GM12878 (cell line): ENCODE results near the gene GTSE1. TPM values are rescaled to one million over a fixed set of nuclear protein-coding genes. Genes with fewer than 3 reads are reported as not detected.
A peak's percentile ranks its signal among the peaks of the same experiment; 100 is the strongest.

Experiments used
- ATAC-seq: fragments of 200-7000 bp; cut with Tn5 transposase; 3 replicates; pipeline ENCODE4 v1.9.1; 2020; ENCODE audit warnings: mild to moderate bottlenecking, moderate library complexity
- Bru-seq: library from RNA; stranded (reverse); fragments of 400-500 nt; gene quantifications from one replicate; lab custom pipeline; 2021; lab: Mats Ljungman, UMichigan
- BruChase-seq, 2 experiments: library from RNA; stranded (reverse); fragments of 400-500 nt; gene quantifications; one replicate each; lab custom pipeline; 2021; lab: Mats Ljungman, UMichigan
- BruUV-seq: library from RNA; stranded (reverse); fragments of 400-500 nt; replicated peaks from 2 replicates; lab custom pipeline; 2021; lab: Mats Ljungman, UMichigan
- CTCF ChIA-PET: fragments of 300-600 bp; sonication (Branson Sonifier 250); formaldehyde crosslinking; extraction: SDS; loops from one replicate; lab custom pipeline; 2021; ENCODE audit warnings: inconsistent platforms; lab: Yijun Ruan, JAX
- POLR2A ChIA-PET: fragments of 350-600 bp; formaldehyde crosslinking; extraction: SDS; loops from one replicate; lab custom pipeline; 2021; ENCODE audit warnings: inconsistent platforms; lab: Charles Lee
- RAD21 ChIA-PET: fragments of 300-600 bp; sonication (Branson Sonifier 250); formaldehyde crosslinking; loops from one replicate; lab custom pipeline; 2023; ENCODE audit warnings: antibody characterized with exemption; ENCODE audit not compliant: unreplicated experiment; lab: Charles Lee
- SMC1A ChIA-PET: fragments of 300-600 bp; sonication (Branson Sonifier 250); formaldehyde crosslinking; loops from one replicate; lab custom pipeline; 2023; ENCODE audit not compliant: unreplicated experiment, uncharacterized antibody; lab: Charles Lee
- DNase-seq: peaks from one replicate; pipeline ENCODE4 v3.0.0-alpha.2; 2011; ENCODE audit warnings: low read depth, low spot score
- FAIRE-seq: peaks from 3 replicates; lab custom pipeline; 2011; peaks lifted over from hg19 to GRCh38; lab: Jason Lieb, UNC
- H2AFZ ChIP-seq: 2 replicates; pipeline ENCODE4 v1.6.0; 2011; ENCODE audit warnings: low read depth, low read length, control low read depth; ENCODE audit not compliant: control insufficient read depth
- H3K27ac ChIP-seq: 2 replicates; pipeline ENCODE4 v1.5.1; 2011; ENCODE audit warnings: control low read depth; ENCODE audit not compliant: control insufficient read depth, insufficient read depth
- H3K27me3 ChIP-seq, 2 experiments: replicated peaks in 1 of 2; 2 replicates each; pipeline versions ENCODE4 v1.6.0 to v1.6.1; 2011; ENCODE audit warnings: low read length in 1 of 2; ENCODE audit not compliant: control insufficient read depth in 2 of 2, insufficient read depth in 2 of 2
- H3K36me3 ChIP-seq, 2 experiments: 2 replicates each; pipeline ENCODE4 v1.5.1; 2011; ENCODE audit warnings: low read length in 1 of 2; ENCODE audit not compliant: control insufficient read depth in 2 of 2, insufficient read depth in 2 of 2
- H3K4me1 ChIP-seq: 2 replicates; pipeline ENCODE4 v1.6.1; 2011; ENCODE audit warnings: mild to moderate bottlenecking, low read length, moderate library complexity, mixed read lengths; ENCODE audit not compliant: control insufficient read depth, insufficient read depth
- H3K4me2 ChIP-seq: 2 replicates; pipeline ENCODE4 v1.6.0; 2011; ENCODE audit warnings: control low read depth; ENCODE audit not compliant: control insufficient read depth, insufficient read depth
- H3K4me3 ChIP-seq: fragments of 200-600 bp; sonication (generic); 2 replicates; pipeline ENCODE4 v1.5.1; 2016
- H3K79me2 ChIP-seq: 2 replicates; pipeline ENCODE4 v1.6.0; 2011; ENCODE audit warnings: low read length; ENCODE audit not compliant: control insufficient read depth, insufficient read depth
- H3K9ac ChIP-seq: 2 replicates; pipeline ENCODE4 v1.8.0; 2011; ENCODE audit warnings: low read length, control low read depth, mixed read lengths; ENCODE audit not compliant: control insufficient read depth, insufficient read depth
- H3K9me3 ChIP-seq: replicated peaks from 3 replicates; pipeline ENCODE4 v1.5.1; 2011; ENCODE audit warnings: mild to moderate bottlenecking, low read length; ENCODE audit not compliant: control insufficient read depth, insufficient read depth
- H4K20me1 ChIP-seq: 2 replicates; pipeline ENCODE4 v1.6.0; 2011; ENCODE audit not compliant: control insufficient read depth, insufficient read depth
- ASH2L ChIP-seq: fragments of 300-600, 200-600 bp; sonication (generic); IDR thresholded peaks from 2 replicates; pipeline ENCODE4 v1.6.1; 2017; ENCODE audit warnings: low read depth, mild to moderate bottlenecking, borderline replicate concordance
- CTCF ChIP-seq, 3 experiments: IDR thresholded peaks in 2 of 3; conservative IDR thresholded peaks in 1 of 3; 2 replicates each; pipeline ENCODE4 v1.5.1; 2011; ENCODE audit warnings: low read depth in 3 of 3, low read length in 3 of 3, mild to moderate bottlenecking in 3 of 3, control low read depth in 2 of 3, moderate library complexity in 2 of 3, inconsistent platforms in 1 of 3, mixed read lengths in 1 of 3; ENCODE audit not compliant: control insufficient read depth in 2 of 3, insufficient read depth in 1 of 3; ENCODE audit errors: extremely low read depth in 1 of 3
- ELK1 ChIP-seq: IDR thresholded peaks from 2 replicates; pipeline ENCODE4 v1.6.1; 2012; ENCODE audit warnings: low read depth, low read length, improper control_type of control experiment
- FOXM1 ChIP-seq: IDR thresholded peaks from 2 replicates; pipeline ENCODE4 v1.6.1; 2012; ENCODE audit warnings: low read depth, mild to moderate bottlenecking, inconsistent platforms, low read length, moderate library complexity
- KAT2A ChIP-seq: conservative IDR thresholded peaks from 2 replicates; pipeline ENCODE4 v1.6.1; 2011; ENCODE audit warnings: low read depth, low read length; ENCODE audit not compliant: control insufficient read depth
- NFXL1 ChIP-seq: fragments of 450-650 bp; IDR thresholded peaks from 2 replicates; pipeline ENCODE4 v1.6.1; 2017; ENCODE audit warnings: antibody characterized with exemption, mild to moderate bottlenecking, borderline replicate concordance
- NRF1 ChIP-seq: conservative IDR thresholded peaks from 2 replicates; pipeline ENCODE4 v1.6.1; 2011; ENCODE audit warnings: mild to moderate bottlenecking, low read depth, low read length, improper control_type of control experiment
- RCOR1 ChIP-seq: conservative IDR thresholded peaks from 2 replicates; pipeline ENCODE4 v1.6.1; 2012; ENCODE audit warnings: low read depth, low read length, improper control_type of control experiment
- SKIL ChIP-seq: fragments of 450-650 bp; IDR thresholded peaks from 2 replicates; pipeline ENCODE4 v1.6.1; 2017; ENCODE audit warnings: mild to moderate bottlenecking, low read depth, inconsistent platforms; ENCODE audit not compliant: poor library complexity, severe bottlenecking
- whole genome bisulfite sequencing: methylation state at CpG from one replicate; pipeline ENCODE4 v1.1.6; 2016; ENCODE audit warnings: low lambda C conversion rate; ENCODE audit not compliant: insufficient replicate concordance, insufficient coverage; ENCODE audit errors: missing lambda C conversion rate; 5-methylcytosine and 5-hydroxymethylcytosine counted together
- in situ Hi-C: fragments of 300-500 bp; cut with MboI; formaldehyde crosslinking; loops from 9 replicates; pipeline ENCODE4 v1.14.3; 2018; ENCODE audit warnings: mixed read lengths
- intact Hi-C: fragments of 100-400 bp; cut with micrococcal nuclease; formaldehyde crosslinking; loops from one replicate; pipeline ENCODE4 v1.14.2; 2022; ENCODE audit not compliant: unreplicated experiment
- long read RNA-seq, 2 experiments: library from polyadenylated mRNA; unstranded; transcript quantifications; one replicate each; pipeline ENCODE4 v2.0.0, GENCODE V29; 2019 to 2020
- polyA minus RNA-seq, 3 experiments: library from RNA; depleted of rRNA, polyadenylated mRNA; stranded (reverse); fragments of >200 nt; gene quantifications; 2 replicates each; pipeline ENCODE4 v1.2.3, GENCODE V29; 2011
- polyA plus RNA-seq, 11 experiments: library from polyadenylated mRNA; depleted of rRNA in 4 of 11; unstranded in 6 of 11; stranded (reverse) in 5 of 11; fragments of >200 nt; fragmentation: Nextera tagmentation in 4 of 11; fragmentation: Illumina TruSeq in 1 of 11; extraction: Ambion mirVana in 4 of 11; extraction: Trizol in 1 of 11; gene quantifications; 1 replicate in 1 of 11; 2 replicates in 10 of 11; pipeline versions ENCODE4 v1.2.1 to v1.2.3, GENCODE V29; 2011 to 2016; ENCODE audit warnings: inconsistent platforms in 2 of 11, missing spikeins in 2 of 11, low read depth in 1 of 11
- total RNA-seq, 4 experiments: library from RNA; depleted of rRNA in 3 of 4; stranded (reverse); fragments of >200 nt in 3 of 4; fragmentation: Illumina TruSeq in 1 of 4; extraction: Trizol in 1 of 4; gene quantifications; 2 replicates each; pipeline versions ENCODE4 v1.2.1 to v1.2.3, GENCODE V29; 2013 to 2021

Gene GTSE1
- 24.9 and 27.6 TPM in 2 replicates for total RNA-seq (2013; cell fraction: nucleolus; rRNA removed)
- total RNA-seq (2014; rRNA removed) (25.9 and 27.4 TPM in 2 replicates), total RNA-seq (2014; rRNA removed; fragmentation: Illumina TruSeq; extraction: Trizol) (21.8 and 23.3 TPM in 2 replicates), total RNA-seq (2021) (43.9 and 46.2 TPM in 2 replicates), polyA plus RNA-seq (2011; rRNA removed) (15.9 and 21.6 TPM in 2 replicates), polyA plus RNA-seq (2014; fragmentation: Illumina TruSeq; extraction: Trizol) (30.8 and 37.1 TPM in 2 replicates), polyA plus RNA-seq (2014; fragmentation: Nextera tagmentation; extraction: Ambion mirVana) (1 to 10 TPM; 6.6 to 10.0 TPM), polyA plus RNA-seq (2014; rRNA removed) (43.0 and 45.2 TPM in 2 replicates), polyA plus RNA-seq (2016; fragmentation: Nextera tagmentation; extraction: Ambion mirVana) (10 to 100 TPM; 43.9 to 44.5 TPM), polyA minus RNA-seq (2011; rRNA and poly(A)+ RNA removed) (11.3 and 18.4 TPM in 2 replicates), Bru-seq, nascent RNA (percentile 66 among the genes with signal in this experiment), BruChase-seq, experiment 1, labeled RNA remaining after a 6-hour chase (percentile 75 among the genes with signal in this experiment), BruChase-seq, experiment 2, labeled RNA remaining after a 2-hour chase (percentile 75 among the genes with signal in this experiment)
- polyA plus RNA-seq (2011; ENCODE audit: low read depth) = 9.6 TPM
- polyA plus RNA-seq (2011; cell fraction: cytosol; rRNA removed) = 25.5 and 28.6 TPM in 2 replicates
- polyA plus RNA-seq (2011; cell fraction: nucleus; rRNA removed) = 32.2 and 57.3 TPM in 2 replicates
- polyA plus RNA-seq (2012) = 17.0 and 17.2 TPM in 2 replicates
- 15.4 and 17.2 TPM in 2 replicates for polyA minus RNA-seq (2011; cell fraction: cytosol; rRNA and poly(A)+ RNA removed)
- polyA minus RNA-seq (2011; cell fraction: nucleus; rRNA and poly(A)+ RNA removed) = 9.9 and 17.7 TPM in 2 replicates
- long read RNA-seq, experiment 1, transcript GTSE1-201 (12 exons, 3,112 nt) = major isoform, 10 of 44 reads
- long read RNA-seq, experiment 1, partial matches to known transcripts = 21 of 44 reads
- long read RNA-seq, experiment 1, other reads (novel, unspliced or antisense) = 13 of 44 reads
- long read RNA-seq, experiment 2, transcript GTSE1-201 (12 exons, 3,112 nt) = major isoform, 6 of 54 reads
- long read RNA-seq, experiment 2, partial matches to known transcripts = 39 of 54 reads
- long read RNA-seq, experiment 2, other reads (novel, unspliced or antisense) = 8 of 54 reads

GRCh38 chr22:46296257-46297150 is at the start of gene GTSE1:
Gene GTSE1 (plus strand): TSS chr22:46296870. CDS start chr22:46297401, 531 bp downstream.
- SMC1A ChIA-PET = interaction anchor here (0.5 to 1.8 kb wide), 8 partner anchors 16 to 174 kb away, joined by 3 to 7 read pairs (median 4); partner anchors contain the start of gene TRMU
- peaks cover 8 to 16% of the 10 kb centered on the region in 2 experiments for H3K36me3 ChIP-seq
- POLR2A ChIA-PET = interaction anchor here (0.6 to 2.3 kb wide), 5 partner anchors 16 to 1338 kb away, joined by 3 to 9 read pairs (median 4); partner anchors contain the start of gene CDPF1
- peaks cover 32% of the 10 kb centered on the region for H3K4me1 ChIP-seq
- H3K27ac ChIP-seq = peak within 1 kb of the TSS; percentile 95
- no peaks in the 10 kb centered on the region; the same call in 2 of the 3 replicates for H3K9me3 ChIP-seq
- H3K9ac ChIP-seq = peak within 1 kb of the TSS; percentile 95
- H3K79me2 ChIP-seq = peaks cover 34% of the 10 kb centered on the region
- in situ Hi-C loops (no loop called here), intact Hi-C loops (loop anchor here (2.0 to 5.0 kb wide), 3 partner anchors 38 to 174 kb away; partner anchors contain the start of genes CDPF1 and TRMU)
- ATAC-seq (peak; percentile 97), FAIRE-seq (peak; percentile 100), DNase-seq (peak; percentile 96)
- RAD21 ChIA-PET = interaction anchor here (1.0 to 1.7 kb wide), 10 partner anchors 8 to 175 kb away, joined by 3 to 10 read pairs (median 4); partner anchors contain the start of genes CDPF1 and TTC38
- H3K4me3 ChIP-seq = peak within 1 kb of the TSS; percentile 100
- no peaks in the 10 kb centered on the region for H3K27me3 ChIP-seq
- H4K20me1 ChIP-seq = no peaks in the 10 kb centered on the region
- peak within 1 kb of the TSS; percentile 87 for H2AFZ ChIP-seq
- under 1% methylated on average over 59 of the region's 76 CpGs for WGBS
- peak within 1 kb of the TSS; percentile 100 for H3K4me2 ChIP-seq
- BruUV-seq = TSS peak; percentile 99
- CTCF ChIA-PET = interaction anchor here (0.6 to 2.0 kb wide), 11 partner anchors 9 to 290 kb away, joined by 3 to 9 read pairs (median 3); partner anchors contain the start of gene CDPF1
- TF ChIP-seq NRF1 (peak; percentile 91), FOXM1 (peak; percentile 89; the same call in 1 of the 2 replicates), ELK1 (peak; percentile 81), KAT2A (no peak), NFXL1 (no peak), ASH2L (no peak), RCOR1 (no peak), CTCF (IDR thresholded peaks at IDR 0.05 in 2 of 3, conservative IDR thresholded peaks at IDR 0.05 in 1 of 3; ENCODE audit: control insufficient read depth in 2 of 3, extremely low read depth in 1 of 3, insufficient read depth in 1 of 3, low read depth in 3 of 3, low read length in 3 of 3) (peak in 2 of 3 experiments; percentile 27 to 59; a peak in 3 of 6 replicates), SKIL (no peak)
